T1000 (cell line): Measurements from ENCODE around the gene HPGD.
"Not testable (repeated sequence)": the region's sequence is repeated elsewhere in the genome, so short reads cannot be mapped to it uniquely, and the experiment has no call there.

Experiments used
- DNase-seq: peaks from one replicate; lab custom pipeline; 2025; ENCODE audit warnings: mixed read lengths; lab: John Stamatoyannopoulos, UW

Gene HPGD

DNA sequence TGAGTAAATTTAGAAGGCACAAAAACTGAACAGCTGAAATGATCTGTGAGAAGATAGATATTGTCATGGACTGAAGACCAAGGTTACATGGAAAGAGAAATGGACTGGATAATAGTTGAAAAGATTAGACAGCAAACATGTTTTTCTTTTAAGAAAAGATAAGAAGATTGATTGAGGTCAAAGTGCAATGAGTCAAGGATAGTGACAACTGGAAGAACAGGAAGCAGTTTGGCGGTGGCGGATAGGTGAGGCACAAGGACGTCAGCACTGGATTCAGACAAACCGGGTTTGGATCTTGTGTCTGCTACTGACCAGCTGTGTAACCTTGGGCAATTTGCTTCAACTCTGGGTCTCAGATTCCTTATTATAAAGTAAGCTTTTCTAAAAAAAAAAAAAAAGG is 2.0 kb upstream of the HPGD start:
- DNase-seq, result no peak

DNA sequence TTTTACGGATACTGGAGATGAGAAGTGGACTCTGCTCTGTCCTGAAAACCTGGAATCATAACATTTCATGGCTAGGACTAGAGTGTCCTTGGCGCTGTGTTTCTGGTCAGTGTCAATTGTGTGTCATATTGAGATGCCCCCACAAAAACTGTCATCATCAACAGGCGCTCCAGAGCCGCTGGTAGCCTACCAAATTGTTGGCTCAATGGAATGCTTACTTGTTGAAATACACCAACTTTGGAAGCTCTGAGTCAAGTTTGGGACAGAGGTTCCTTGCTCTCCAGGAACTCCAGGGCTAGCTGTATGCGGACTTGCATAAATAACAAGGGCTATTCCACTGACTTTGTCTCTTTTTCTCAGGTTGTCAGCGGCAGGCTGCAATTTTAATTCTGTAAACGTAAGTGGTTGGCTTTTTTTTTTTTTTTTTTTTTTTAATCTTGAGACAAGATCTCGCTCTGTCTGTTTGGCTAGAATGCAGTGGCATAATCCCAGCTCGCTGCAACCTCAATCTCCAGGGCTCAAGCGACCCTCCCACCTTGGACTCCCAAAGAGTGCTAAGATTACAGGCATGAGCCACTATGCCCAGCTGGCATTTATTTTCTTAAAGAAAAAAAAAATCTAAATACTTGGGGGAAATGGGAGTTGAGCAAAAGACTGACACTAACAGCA is 871 bp upstream of the HPGD start:
- no peak for DNase-seq

DNA sequence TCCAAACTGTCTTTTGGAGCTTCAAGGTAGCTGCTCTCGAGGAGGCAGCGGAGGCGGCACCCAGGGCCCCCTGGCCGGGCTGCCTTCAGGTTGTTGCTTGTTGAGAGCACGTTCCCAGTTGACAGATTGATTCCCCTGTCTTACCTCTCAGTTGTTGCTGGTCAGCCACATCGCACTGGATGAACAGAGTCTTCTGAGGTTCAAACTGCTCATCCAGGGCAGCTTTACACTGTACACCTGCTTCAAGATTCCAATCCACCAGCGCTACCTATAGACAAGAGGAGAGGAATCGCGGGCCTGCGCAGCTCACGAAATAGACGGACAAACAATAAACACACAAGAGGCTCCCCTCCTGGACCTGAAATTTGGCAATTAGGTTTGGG is 497 bp downstream of the HPGD start:
- DNase-seq, result no peak

DNA sequence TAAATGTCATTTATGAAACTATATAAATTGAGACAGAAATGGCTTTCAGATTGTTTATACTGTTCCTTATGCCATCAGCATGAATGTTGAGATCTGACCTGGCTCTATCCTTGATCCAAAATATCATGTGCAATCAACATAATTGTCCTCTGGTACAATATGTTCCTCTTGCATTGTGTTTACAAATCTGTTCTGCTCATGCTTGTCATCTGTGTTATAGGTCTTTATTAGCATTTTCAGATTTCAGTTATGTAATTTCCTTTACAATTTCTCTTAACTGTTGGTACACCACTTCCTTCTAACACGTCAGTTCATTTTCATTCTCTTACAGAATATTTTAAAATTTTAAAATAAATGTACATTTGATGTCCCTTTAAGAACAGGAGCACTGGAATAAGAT is 1.6 kb downstream of the HPGD start:
- DNase-seq, result no peak

DNA sequence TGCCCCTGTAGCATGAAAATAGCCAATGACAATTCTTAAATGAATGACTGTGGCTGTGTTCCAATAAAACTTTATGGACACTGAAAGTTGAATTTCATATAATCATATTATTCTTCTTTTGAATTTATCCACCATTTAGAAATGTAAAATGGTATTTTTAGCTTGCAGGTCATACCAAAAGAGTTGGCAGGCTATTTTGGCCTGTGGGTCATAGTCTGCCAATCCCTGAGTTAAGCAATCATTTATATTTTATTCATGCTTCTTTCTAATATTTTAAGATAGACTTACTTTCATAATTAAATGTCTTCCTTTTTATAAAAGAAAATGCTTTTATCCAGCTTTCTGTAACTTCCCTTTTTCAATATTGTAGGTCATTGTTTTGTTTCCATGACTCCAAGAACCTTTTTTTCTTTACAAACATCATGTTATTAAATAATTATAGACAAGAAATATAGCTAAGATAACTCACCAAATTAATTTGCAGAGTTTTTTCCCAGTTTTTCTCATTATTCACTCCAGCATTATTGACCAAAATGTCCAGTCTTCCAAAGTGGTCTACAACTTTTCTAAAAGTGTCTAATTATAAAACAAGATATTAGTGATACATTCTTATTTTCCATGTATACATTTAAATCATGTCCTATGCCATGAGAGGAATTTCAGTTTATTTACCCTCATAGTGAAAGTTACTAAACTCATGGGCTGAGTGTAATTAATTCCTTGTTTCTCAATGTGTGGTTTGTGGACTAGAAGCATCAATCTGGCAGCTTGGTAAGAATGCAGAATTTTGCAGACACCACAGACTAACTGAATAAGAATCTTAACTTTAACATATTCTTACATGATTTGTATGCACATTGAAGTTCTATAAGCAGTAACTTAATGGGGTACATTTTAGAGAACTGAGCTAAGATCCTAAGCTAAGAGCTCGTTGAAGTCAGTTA is 4.5 kb downstream of the HPGD start:
- DNase-seq, result no peak

DNA sequence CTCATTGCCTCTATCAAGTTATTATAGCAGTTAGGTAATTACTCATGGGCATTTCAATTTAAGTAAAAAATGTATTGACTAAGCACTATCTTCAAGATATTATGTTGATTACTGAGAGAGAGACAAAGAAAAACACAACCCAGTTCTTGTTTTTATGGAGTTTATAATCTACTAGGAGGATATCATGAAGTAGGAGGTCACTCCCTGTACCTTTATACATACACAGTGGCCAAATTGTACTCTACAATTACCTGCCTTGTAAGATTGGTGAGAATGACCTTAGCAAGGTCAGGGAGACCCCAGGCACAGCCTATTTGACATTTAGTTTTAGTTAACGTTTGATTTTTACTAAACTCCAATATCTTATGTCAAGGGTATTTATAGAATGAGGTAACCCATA is 5.5 kb downstream of the HPGD start:
- DNase-seq, result no peak

DNA sequence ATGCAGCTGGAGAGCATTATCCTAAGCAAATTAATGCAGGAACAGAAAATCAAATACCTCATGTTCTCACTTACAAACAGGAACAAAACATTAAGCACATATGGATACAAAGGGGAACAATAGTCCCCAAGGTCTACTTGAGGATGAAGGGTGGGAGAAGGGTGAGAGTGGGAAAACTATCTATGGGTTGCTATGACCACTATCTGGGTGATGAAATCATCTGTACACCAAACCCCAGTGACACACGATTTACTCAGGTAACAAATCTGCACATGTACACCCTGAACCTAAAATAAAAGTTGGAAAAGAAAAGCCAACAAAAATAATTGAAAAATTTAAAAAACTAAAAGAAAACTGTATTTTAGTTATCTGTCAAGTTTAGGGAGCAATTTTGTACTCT is 5.9 kb downstream of the HPGD start:
- DNase-seq, result no peak

DNA sequence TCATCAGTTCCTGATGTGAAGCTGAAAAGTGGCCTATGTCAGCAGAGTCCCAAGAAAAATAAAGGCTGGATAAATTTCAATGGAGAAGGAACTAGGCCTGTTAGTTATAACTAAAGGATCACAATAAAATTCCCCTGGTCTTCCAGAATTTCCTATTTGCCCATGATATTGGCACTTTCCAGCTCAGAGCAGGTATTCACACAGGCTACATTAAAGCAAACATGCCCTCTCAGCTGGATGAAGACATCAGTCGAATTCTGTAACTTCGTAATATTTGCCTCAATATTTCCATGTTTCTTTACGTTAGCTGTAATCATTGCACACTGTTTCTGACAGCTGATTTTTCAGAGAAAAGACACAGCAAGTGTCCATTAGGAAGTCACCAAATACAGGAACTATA is 9.5 kb downstream of the HPGD start:
- no peak for DNase-seq

DNA sequence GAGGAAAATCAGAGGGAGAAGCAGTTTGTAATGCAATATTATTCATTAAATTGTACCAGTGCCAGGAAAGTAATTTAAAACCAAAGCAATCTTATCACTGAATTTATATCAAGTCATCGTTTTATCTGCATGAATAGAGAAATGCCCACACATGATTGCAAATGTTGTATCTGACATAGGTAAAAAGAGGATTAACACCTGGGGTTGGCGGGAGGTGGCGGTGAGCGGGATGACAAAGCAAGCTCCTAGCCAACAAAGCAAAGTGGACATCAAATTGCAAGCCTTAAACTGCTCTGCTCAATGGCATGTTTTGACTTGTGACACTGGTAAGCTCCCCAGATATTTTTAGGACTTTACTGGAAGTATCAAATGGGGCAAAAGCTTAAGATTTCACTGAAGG is 16.4 kb downstream of the HPGD start:
- DNase-seq, result no peak

DNA sequence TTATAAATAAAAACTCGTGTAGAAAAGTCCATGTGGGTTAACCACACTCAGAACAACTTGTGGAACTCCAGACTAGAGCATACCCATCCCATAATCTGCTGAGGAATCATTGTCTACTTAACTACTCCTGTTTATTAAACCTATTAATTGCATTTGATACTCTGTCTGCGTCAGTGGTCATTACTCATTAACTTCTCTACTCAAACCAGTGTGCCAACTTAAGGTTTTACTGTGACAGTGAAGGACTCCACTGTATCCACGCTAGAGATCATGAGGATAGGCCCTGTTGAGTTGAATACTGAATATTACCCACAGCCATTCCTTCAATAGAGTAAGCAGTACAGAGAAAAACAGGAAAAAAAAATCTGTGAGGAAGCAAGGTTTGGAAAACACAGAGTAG is 17.3 kb downstream of the HPGD start:
- no peak for DNase-seq

DNA sequence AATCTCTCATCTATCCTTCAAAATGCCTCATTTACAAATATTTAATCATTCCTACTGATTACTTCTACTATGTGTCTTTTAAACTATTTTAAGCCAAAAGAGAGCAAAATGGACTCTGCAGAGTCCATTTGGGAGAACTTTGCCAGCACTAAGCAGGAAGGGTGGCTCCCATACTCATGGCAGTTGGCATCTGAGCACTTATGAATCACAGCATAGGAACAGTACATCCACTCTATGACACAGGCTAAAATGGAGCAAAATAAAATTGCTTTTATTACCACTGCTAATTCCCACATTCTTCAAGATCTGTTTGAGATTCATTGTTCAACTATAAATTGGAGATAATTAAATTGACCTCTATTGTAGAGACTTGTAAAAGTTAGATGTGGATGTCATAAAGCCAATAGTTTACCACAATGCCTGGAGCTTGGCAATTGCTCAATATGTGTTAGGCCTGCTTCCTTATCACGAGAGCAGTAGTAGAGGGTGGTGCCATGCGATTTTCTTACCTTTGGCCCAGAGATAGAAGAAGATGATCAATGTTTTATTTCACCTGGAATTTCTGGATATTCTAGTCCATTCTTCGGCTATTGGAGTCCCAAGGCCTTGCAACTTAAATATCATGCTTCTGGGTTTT is 19.1 kb downstream of the HPGD start:
- DNase-seq, result no peak

DNA sequence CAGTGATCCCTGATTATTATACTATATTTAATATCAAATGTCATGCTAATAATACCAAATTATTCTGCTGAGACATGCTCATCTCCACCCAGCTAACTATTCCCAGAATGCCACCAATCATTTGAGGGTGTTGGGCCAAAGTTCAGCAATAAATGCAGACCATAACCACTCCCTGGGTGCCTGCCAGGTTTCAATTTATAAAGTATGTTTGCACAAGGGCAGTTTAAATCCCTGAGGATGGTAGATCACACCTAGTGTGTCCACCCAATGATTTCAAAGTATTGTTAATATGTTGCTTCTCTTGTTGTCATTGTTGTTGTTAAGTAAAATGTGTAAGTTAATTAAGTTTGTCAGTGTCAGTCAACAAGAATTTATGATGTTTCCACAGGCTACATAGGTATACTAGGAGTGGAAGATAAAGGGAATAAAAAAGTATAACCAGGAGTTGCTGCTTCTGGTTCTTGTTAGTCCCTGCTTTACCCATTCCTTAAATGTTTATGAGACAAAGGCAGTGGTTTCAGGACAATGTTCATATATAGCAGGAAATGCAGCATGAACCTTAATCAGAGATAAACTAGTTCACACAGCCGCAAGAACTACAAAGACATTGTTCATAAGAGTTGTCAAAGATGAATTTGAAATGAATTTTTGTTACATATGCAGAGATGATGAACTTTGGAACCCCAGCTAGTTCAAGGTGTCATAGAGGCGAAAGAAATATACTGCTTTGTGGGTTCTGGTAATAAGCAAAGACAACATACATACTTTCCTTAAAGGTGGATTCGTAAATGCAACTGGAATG is 25.5 kb downstream of the HPGD start:
- DNase-seq, result no peak

DNA sequence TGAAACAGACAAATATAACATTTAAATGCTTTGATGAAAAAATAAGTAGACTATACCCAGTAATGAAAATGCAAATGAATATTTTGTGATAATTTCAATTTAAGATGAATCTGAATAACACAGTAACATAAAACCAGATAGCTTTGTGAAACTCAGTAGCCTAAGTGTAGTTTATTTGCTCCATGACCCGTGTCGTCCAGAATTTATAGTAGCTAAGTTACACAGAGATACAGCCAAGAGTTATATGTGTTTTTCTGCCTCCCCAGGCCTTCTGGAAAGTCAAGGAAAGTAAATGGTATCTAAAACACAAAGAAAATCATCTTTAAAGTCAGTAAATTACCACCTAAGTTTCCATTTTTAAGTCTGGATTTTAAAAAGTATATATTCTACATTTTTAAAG is 26.7 kb downstream of the HPGD start:
- DNase-seq, result no peak

DNA sequence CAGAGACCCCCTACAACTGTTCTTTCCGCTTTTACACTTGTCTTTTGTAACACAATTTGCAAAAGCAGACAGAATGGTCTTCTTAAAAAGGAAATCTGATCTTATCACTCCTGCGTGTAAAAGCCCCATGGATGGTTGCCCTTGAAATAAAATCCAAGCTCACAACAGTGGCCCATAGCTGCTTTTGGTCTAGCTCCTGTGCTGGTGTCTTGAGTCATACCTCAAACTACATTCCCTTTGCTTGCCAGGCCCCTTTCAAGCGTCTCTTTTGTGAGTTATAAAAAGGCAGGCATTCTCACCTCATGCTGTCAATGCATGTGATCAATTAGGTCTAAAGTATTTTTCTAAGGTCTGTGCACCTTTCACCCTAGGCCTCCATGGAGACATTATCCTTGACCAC is 27.6 kb downstream of the HPGD start:
- no peak for DNase-seq

DNA sequence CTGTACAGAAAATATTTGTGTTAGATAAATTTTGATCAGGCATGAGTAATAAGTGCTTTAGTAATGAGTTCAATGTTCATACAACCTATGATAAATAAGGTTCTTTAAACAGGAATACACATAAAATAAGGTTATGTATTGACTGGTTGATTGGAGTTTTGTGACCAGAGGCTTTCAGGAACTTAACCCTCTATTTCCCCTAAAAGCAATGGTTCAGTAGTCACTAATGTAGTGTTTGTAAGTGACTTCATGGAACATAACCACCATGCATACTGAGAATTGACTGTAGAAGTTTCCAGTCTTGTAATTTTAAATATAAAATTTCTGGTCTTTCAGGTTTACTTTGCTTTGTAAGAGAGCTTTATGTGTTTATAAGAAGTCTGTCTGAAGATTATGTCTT is 28.1 kb downstream of the HPGD start:
- no peak for DNase-seq

DNA sequence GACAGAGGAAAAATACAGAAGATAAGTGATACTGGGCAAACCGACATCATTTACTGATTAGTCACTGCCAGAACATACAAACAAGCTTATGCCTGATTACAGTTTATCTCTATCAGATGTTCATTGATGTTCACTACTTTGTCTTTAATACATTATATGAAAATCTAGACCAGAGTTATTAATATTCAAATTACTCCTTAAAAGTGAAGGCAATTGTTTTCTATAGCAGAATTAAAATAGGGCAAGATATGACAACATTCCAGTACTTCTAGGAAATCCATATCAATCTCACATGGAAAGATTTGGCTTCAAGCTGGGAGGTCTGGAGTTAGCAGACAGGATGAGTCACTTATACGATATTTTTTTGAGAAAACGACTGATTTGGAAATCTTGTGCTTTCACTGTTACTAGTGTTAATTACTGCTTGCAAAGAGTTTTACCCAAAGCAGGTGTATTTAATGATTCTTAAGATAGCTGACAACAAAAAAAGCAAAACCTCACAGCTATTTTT is 31.8 kb downstream of the HPGD start:
- DNase-seq, result no peak

DNA sequence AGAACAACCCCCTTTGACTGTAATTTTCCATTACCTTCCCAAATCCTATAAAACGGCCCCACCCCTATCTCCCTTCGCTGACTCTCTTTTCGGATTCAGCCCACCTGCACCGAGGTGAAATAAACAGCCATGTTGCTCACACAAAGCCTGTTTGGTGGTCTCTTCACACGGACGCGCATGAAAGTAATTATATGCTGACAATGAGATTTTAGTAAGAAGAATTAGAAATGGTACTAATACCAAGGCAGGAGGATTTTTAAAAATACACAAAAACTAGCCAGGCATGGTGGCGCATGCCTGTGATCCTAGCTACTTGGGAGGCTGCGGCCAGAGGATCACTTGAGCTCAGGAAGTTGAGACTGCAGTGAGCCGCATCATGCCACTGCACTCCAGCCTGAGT is 33.9 kb downstream of the HPGD start:
- not testable (repeated sequence) for DNase-seq

DNA sequence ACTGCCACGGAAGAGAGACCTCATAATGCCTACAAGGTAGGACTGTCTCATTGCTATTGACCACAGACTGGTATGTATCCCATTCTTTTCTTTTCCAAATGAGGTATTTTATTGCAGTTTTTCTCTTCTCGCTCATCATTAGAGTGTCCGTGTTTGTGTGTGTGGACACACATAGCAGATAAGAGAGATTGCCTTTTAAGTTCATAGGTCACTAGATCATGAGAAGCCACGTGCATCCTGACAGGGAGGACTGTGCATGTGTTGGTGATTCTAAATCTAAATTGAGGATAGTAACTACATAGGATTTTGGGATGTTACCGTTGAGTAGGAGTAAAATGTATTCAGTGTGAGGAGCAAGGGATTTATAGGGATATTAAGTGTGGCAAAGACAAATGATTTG is 37.3 kb downstream of the HPGD start:
- DNase-seq, result no peak

DNA sequence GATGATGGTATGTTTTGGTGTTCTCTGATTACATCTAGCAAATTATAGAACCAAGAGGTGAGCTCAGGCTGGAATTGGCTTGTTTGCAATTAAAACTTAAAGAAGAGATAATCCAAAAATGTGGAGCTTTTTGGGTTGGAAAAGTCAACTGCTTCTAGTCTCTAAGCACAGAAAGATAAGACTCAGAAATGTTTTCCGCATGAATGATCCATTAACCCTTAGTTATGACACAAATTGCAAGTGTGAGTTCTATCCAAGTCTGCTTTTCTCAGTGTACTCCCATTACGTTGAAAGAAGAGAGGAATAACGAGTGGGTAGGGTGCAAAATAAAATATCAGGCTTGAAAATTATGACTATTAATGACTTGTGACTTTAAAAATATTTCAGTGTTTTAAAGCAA is 38.5 kb downstream of the HPGD start:
- no peak for DNase-seq

DNA sequence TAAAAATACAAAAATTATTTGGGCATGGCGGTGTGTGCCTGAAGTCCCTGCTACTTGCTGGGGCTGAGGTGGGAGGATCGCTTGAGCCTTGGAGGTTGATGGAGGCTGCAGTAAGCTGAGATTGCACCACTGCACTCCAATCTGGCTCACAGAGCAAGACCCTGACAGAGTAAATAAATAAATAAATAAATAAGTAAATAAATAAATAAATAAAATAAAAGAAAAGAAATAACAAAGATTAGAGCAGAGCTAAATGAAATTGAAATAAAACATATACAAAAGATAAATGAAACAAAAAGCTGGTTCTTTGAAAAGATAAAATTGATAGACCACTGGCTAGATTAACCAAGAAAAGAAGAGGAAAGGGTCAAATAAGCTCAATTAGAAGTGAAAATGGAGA is 43.1 kb downstream of the HPGD start:
- no peak for DNase-seq

DNA sequence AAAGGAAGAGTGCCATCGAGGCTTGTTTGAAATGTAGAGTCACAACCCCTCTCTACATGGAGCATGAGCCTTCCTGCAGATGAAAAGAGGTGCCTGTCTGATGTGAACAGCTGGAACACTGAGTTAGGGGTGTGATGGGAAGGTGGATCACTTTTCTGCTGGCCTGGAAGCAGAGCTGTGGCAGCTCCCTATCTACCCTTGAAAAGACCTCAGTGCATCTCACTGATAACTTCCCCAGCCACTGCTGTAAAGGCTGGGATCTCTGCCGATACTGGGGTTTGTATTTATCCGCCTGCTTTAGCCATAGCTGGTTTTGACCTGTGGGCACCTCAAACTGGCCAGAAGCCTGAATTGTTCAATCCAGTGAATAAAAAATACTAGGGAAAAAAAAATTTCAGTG is 46.8 kb downstream of the HPGD start:
- no peak for DNase-seq

DNA sequence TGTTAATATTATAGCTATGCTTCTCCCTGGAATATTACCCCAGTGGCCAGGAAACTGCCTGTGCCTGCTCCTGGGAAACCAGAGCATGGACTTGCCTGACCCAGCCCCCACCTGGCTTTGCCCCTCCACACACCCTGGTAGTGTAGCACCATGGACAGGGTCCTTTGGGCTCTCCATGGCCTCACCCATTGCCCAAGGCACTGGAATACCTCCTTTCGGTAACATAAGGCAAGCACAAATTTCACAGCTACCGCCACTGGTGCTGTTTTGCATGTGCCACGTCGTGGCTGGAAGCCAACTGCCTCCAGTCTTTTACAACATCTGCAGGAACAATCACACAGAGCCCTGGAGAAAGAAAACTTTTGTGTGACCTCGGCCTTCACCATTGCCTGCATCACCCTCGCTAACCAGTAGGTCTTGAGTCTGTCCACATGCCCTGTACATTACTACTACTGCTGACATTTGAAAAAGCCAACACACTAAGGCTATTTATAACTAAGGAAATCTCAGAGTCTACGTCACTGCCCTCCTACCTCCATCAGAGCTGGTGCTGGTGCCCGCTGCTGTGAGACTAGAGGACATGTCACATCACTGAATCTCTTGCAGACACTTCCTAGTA is 47.7 kb downstream of the HPGD start:
- no peak for DNase-seq
